ENCODE measurements around the gene USP25.
"Not testable (repeated sequence)": the region's sequence is repeated elsewhere in the genome, so short reads cannot be mapped to it uniquely, and the experiment has no call there.

USP25 gene

GRCh38 chr21:15732996-15733329, 3.2 kb downstream of the USP25 start:
- DNase-seq (ENCODE audit: low read depth) = no peak

- no peak for DNase-seq (ENCODE audit: low read depth)
Measured at GRCh38 chr21:15735409-15735808, 5.6 kb downstream of the USP25 start.

- DNase-seq (ENCODE audit: low read depth) = not testable (repeated sequence)
Measured at GRCh38 chr21:15735931-15736330, 6.1 kb downstream of the USP25 start.

GRCh38 chr21:15738779-15739178, 9.0 kb downstream of the USP25 start:
- not testable (repeated sequence) for DNase-seq (ENCODE audit: low read depth)

GRCh38 chr21:15740383-15740782, 10.6 kb downstream of the USP25 start:
- DNase-seq (ENCODE audit: low read depth) = no peak

- DNase-seq (ENCODE audit: low read depth) = no peak
Measured at GRCh38 chr21:15741510-15741909, 11.7 kb downstream of the USP25 start.

- no peak for DNase-seq (ENCODE audit: low read depth)
Measured at GRCh38 chr21:15742052-15742670, 12.4 kb downstream of the USP25 start.

- no peak for DNase-seq (ENCODE audit: low read depth)
Measured at GRCh38 chr21:15742694-15743093, 12.9 kb downstream of the USP25 start.

GRCh38 chr21:15743593-15743992, 13.8 kb downstream of the USP25 start:
- no peak for DNase-seq (ENCODE audit: low read depth)

GRCh38 chr21:15744926-15745325, 15.1 kb downstream of the USP25 start:
- no peak for DNase-seq (ENCODE audit: low read depth)

- no peak for DNase-seq (ENCODE audit: low read depth)
Measured at GRCh38 chr21:15748586-15748985, 18.8 kb downstream of the USP25 start.

- no peak for DNase-seq (ENCODE audit: low read depth)
Measured at GRCh38 chr21:15749082-15749860, 19.5 kb downstream of the USP25 start.

- DNase-seq (ENCODE audit: low read depth) = no peak
Measured at GRCh38 chr21:15749861-15750159, 20.0 kb downstream of the USP25 start.

GRCh38 chr21:15751037-15751436, 21.3 kb downstream of the USP25 start:
- DNase-seq (ENCODE audit: low read depth) = no peak

- DNase-seq (ENCODE audit: low read depth) = no peak
Measured at GRCh38 chr21:15751546-15751945, 21.8 kb downstream of the USP25 start.

GRCh38 chr21:15752763-15753407, 23.1 kb downstream of the USP25 start:
- no peak for DNase-seq (ENCODE audit: low read depth)

- no peak for DNase-seq (ENCODE audit: low read depth)
Measured at GRCh38 chr21:15753741-15754140, 24.0 kb downstream of the USP25 start.

GRCh38 chr21:15754640-15755039, 24.9 kb downstream of the USP25 start:
- DNase-seq (ENCODE audit: low read depth) = no peak

- DNase-seq (ENCODE audit: low read depth) = no peak
Measured at GRCh38 chr21:15755125-15755524, 25.3 kb downstream of the USP25 start.

GRCh38 chr21:15759469-15759868, 29.7 kb downstream of the USP25 start:
- DNase-seq (ENCODE audit: low read depth) = no peak

GRCh38 chr21:15761507-15762100, 31.8 kb downstream of the USP25 start:
- DNase-seq (ENCODE audit: low read depth) = no peak

- no peak for DNase-seq (ENCODE audit: low read depth)
Measured at GRCh38 chr21:15763359-15763758, 33.6 kb downstream of the USP25 start.

GRCh38 chr21:15764878-15765277, 35.1 kb downstream of the USP25 start:
- DNase-seq (ENCODE audit: low read depth) = no peak
